ENCODE results near the gene KIAA1217. TPM values are rescaled to one million over a fixed set of nuclear protein-coding genes. Genes with fewer than 3 reads are reported as not detected.

The KIAA1217 gene
- total and polyA plus RNA-seq, 8 donors: 11.9 to 36.7 (median 19.8) TPM

DNA sequence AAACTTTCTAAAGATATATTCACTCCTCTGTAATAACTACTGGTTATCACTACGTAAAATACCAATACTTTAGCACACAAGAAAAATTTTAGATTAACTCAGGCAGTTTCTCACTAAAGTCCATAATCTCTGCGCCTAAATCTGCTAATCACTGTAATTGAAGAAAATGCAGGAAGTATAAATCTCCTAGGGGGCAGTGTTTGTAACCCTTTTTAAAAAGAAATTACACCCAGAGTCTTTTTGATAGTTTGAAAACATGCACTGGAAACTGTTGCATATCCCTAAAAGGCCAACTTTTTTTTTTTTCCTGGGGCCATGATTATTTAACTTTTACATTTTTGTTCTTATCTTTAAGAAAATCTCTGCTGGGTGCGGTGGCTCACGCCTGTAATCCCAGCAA is 209.6 kb downstream of the KIAA1217 start:
- Histone ChIP-seq H3K36me3 (no peaks in the 10 kb centered on the region), H3K27me3 (no peaks in the 10 kb centered on the region), H3K27ac (no peak overlapping the region), H3K4me1 (peaks cover 0 to 10% (median 0%) of the 10 kb centered on the region in 3 donors), H3K4me3 (no peak overlapping the region), H3K9me3 (no peaks in the 10 kb centered on the region)
- WGBS, 2 donors: 91 to 93% methylated on average over 4 of the region's 4 CpGs
- intact Hi-C loops (cut with DNase I): no loop called here
- FAIRE-seq (no peak), DNase-seq (no peak), ATAC-seq (no peak)
- TF ChIP-seq, protein P1, sequence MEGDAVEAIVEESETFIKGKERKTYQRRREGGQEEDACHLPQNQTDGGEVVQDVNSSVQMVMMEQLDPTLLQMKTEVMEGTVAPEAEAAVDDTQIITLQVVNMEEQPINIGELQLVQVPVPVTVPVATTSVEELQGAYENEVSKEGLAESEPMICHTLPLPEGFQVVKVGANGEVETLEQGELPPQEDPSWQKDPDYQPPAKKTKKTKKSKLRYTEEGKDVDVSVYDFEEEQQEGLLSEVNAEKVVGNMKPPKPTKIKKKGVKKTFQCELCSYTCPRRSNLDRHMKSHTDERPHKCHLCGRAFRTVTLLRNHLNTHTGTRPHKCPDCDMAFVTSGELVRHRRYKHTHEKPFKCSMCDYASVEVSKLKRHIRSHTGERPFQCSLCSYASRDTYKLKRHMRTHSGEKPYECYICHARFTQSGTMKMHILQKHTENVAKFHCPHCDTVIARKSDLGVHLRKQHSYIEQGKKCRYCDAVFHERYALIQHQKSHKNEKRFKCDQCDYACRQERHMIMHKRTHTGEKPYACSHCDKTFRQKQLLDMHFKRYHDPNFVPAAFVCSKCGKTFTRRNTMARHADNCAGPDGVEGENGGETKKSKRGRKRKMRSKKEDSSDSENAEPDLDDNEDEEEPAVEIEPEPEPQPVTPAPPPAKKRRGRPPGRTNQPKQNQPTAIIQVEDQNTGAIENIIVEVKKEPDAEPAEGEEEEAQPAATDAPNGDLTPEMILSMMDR (IDR thresholded peaks at IDR 0.05): no peak

DNA sequence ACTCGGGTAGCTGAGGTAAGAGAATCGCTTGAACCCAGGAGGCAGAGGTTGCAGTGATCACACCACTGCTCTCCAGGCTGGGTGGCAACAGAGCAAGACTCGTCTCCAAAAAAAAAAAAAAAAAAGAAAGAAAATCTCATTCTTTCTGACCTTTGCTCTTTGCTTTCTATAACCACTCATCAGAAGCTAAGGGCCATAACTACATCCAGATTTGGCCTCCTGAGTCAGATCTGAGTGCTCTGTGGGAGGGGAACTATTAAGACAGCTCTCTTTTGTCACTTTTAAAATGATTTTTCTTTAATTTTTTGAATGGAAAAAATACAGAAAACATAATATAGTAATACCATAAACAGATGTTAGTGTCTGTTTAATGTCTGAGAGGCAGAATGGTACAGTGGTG is 210.1 kb downstream of the KIAA1217 start:
- ATAC-seq: no peak

DNA sequence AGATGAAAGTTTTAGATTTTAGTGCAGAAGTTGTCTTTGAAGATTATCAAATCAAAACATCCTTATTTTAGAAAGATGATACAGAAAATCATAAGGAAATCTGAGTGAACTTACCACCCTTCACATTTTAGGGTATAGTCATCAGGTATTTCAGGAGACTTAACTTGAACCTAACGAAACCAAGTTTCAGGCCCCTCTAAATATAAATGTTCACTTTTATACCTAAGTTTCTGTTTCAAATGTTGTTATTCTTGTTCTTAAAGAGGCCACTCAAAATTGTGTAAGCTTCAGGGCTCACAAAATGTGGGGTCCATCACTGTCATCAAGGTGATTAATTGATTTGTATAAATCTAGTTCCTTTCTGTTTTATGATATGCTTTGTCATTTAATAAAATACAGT is 216.2 kb downstream of the KIAA1217 start:
- no peak for DNase-seq
- ATAC-seq: no peak
- Histone ChIP-seq H3K36me3 (no peaks in the 10 kb centered on the region), H3K4me3 (no peak overlapping the region), H3K27ac (no peak overlapping the region), H3K27me3 (no peaks in the 10 kb centered on the region), H3K4me1 (no peaks in the 10 kb centered on the region), H3K9me3 (no peaks in the 10 kb centered on the region)
- TF ChIP-seq, protein P1 (IDR thresholded peaks at IDR 0.05): no peak
- 95 to 100% methylated on average over 1 of the region's 1 CpG for WGBS, 2 donors
- no peak for FAIRE-seq
- intact Hi-C loops (cut with DNase I): no loop called here

More for the DNA sequence above, 210.1 kb downstream of the KIAA1217 start:
- Histone ChIP-seq H3K27ac (no peak overlapping the region), H3K27me3 (no peaks in the 10 kb centered on the region), H3K36me3 (no peaks in the 10 kb centered on the region), H3K4me3 (no peak overlapping the region), H3K4me1 (peaks cover 0 to 10% (median 0%) of the 10 kb centered on the region in 3 donors), H3K9me3 (no peaks in the 10 kb centered on the region)
- TF ChIP-seq, protein P1 (IDR thresholded peaks at IDR 0.05): no peak
- no peak for DNase-seq
- intact Hi-C loops (cut with DNase I): no loop called here
- WGBS, 2 donors: 72 to 76% methylated on average over 3 of the region's 3 CpGs
- no peak for FAIRE-seq

DNA sequence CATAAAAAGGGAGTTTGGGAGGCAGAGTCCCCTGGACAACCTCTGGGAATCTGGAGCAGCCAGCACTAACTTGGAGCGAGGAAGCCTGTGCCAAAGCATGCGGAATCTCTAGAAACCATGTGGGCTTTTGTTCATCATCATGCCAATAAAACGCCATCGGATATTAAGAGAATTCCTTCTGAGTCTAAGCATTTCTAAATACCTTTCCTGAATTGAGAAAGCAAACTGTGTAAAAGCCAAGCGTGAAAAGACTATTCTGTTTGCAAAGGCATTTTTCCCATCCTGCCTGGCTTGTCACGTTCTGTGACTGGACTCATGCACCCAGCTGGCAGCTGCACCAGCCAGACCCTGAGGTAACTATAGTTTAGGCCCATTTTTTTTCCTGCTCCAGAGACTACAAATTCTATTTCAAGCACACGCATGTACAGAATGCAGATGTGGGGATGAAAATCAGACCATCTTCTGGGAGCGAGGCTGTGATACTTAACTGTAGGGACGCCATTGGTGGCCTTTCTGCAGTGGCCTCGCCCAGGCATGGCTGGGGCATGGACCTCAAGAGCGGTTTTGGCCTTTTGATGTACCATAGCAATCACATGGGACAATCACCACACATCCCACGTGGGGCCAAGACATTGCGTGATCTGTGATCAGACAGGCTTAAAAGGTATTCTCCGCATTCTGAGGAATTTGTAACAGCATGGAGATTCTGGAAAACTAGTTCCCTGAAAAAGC is 218.9 kb downstream of the KIAA1217 start:
- WGBS, 2 donors: 91% methylated on average over 14 of the region's 14 CpGs
- H3K36me3 ChIP-seq: no peaks in the 10 kb centered on the region
- FAIRE-seq: no peak
- DNase-seq: no peak
- TF ChIP-seq, protein P1 (IDR thresholded peaks at IDR 0.05): no peak
- no peak for ATAC-seq
- intact Hi-C loops (cut with DNase I): no loop called here
- no peaks in the 10 kb centered on the region for H3K4me1 ChIP-seq
- no peak overlapping the region for H3K4me3 ChIP-seq
- no peaks in the 10 kb centered on the region for H3K9me3 ChIP-seq
- no peaks in the 10 kb centered on the region for H3K27me3 ChIP-seq
- no peak overlapping the region for H3K27ac ChIP-seq

DNA sequence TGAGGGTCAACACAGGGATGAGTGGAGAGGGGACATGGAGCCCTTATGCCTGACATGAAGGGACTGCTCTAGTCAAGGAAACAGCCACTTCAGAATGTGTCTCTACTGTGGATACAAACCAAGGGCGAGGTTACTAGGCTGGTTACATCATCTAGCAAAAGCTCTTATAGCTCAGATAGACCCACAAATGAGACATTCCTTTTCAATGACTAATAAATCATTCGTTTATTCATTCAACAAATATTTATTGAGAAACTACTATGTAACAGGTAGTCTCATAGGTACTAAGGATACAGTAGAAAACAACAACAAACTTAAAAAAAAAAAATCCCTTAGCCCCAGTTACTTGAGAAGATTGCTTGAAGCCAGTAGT is 219.5 kb downstream of the KIAA1217 start:
- Histone ChIP-seq H3K36me3 (no peaks in the 10 kb centered on the region), H3K27me3 (no peaks in the 10 kb centered on the region), H3K4me1 (no peaks in the 10 kb centered on the region), H3K9me3 (no peaks in the 10 kb centered on the region), H3K4me3 (no peak overlapping the region), H3K27ac (no peak overlapping the region)
- intact Hi-C loops (cut with DNase I): no loop called here
- WGBS, 2 donors: 64 to 76% methylated on average over 2 of the region's 2 CpGs
- ATAC-seq: peak in 1 of 4 donors; percentile 41
- no peak for FAIRE-seq
- DNase-seq: no peak
- TF ChIP-seq, protein P1 (IDR thresholded peaks at IDR 0.05): no peak
